Kidney (tissue), 14 donors: ENCODE results near the gene CORO7. TPM values are rescaled to one million over a fixed set of nuclear protein-coding genes. Genes with fewer than 3 reads are reported as not detected.

Experiments
- DNase-seq, 5 donors: peaks; one replicate each; pipeline ENCODE4 v3.0.0-alpha.2; 2013 to 2020
- FAIRE-seq: peaks from 2 replicates; lab custom pipeline; 2012; peaks lifted over from hg19 to GRCh38; lab: Jason Lieb, UNC
- H3K27ac ChIP-seq, 2 donors: one replicate each; pipeline ENCODE4 v1.7.0; 2013; ENCODE audit warnings: low read depth in 2 of 2, low read length in 2 of 2, inconsistent platforms in 1 of 2
- H3K27me3 ChIP-seq: one replicate; pipeline ENCODE4 v1.7.1; 2013; ENCODE audit warnings: low read length, inconsistent platforms; ENCODE audit not compliant: control insufficient read depth, insufficient read depth
- H3K36me3 ChIP-seq, 3 donors: one replicate each; pipeline versions ENCODE4 v1.7.0 to v1.7.1; 2013; ENCODE audit warnings: low read length in 3 of 3, control low read depth in 1 of 3, inconsistent platforms in 1 of 3; ENCODE audit not compliant: insufficient read depth in 3 of 3, control insufficient read depth in 2 of 3
- H3K4me1 ChIP-seq, 3 donors: one replicate each; pipeline versions ENCODE4 v1.7.0 to v1.7.1; 2013; ENCODE audit warnings: low read length in 3 of 3, inconsistent platforms in 1 of 3, low read depth in 1 of 3; ENCODE audit not compliant: control insufficient read depth in 2 of 3, insufficient read depth in 2 of 3
- H3K4me3 ChIP-seq, 3 donors: one replicate each; pipeline versions ENCODE4 v1.7.0 to v1.8.1; 2013; ENCODE audit warnings: low read length in 3 of 3, control low read depth in 1 of 3, inconsistent platforms in 1 of 3
- H3K9ac ChIP-seq, 3 donors: one replicate each; pipeline versions ENCODE4 v1.7.0 to v1.7.1; 2013; ENCODE audit warnings: low read length in 3 of 3, control low read depth in 1 of 3, inconsistent platforms in 1 of 3
- H3K9me3 ChIP-seq, 3 donors: one replicate each; pipeline versions ENCODE4 v1.7.0 to v1.7.1; 2013; ENCODE audit warnings: low read length in 3 of 3, control low read depth in 1 of 3, inconsistent platforms in 1 of 3; ENCODE audit not compliant: control insufficient read depth in 2 of 3, insufficient read depth in 1 of 3
- CTCF ChIP-seq: IDR thresholded peaks from 3 replicates; pipeline ENCODE4 v1.5.1; 2012; ENCODE audit warnings: mild to moderate bottlenecking, moderate library complexity, borderline replicate concordance; ENCODE audit not compliant: insufficient read depth; ENCODE audit errors: extremely low read depth
- intact Hi-C: fragments of 100-400 bp; cut with DNase I; formaldehyde crosslinking; loops from one replicate; pipeline ENCODE4 v1.11.1; 2022
- polyA plus RNA-seq: library from polyadenylated mRNA; stranded (reverse); fragments of 350-450 nt; fragmentation: Illumina TruSeq; extraction: RNeasy Lipid Tissue Mini Kit (QIAGEN cat#74804); gene quantifications from one replicate; pipeline ENCODE4 v1.2.3, GENCODE V29; 2014; ENCODE audit warnings: low read depth, low replicate concordance; ENCODE audit not compliant: insufficient read depth
- total RNA-seq: library from RNA; stranded (reverse); fragmentation: NEBNext Ultra II Directional; extraction: Animal tissue kit (Norgen Biotek cat#: 25700); gene quantifications from one replicate; pipeline ENCODE4 v1.2.1, GENCODE V29; 2021
- donor health status: control.
- donor health status: control.
- donor health status: control.
- donor health status: control.
- donor health status: control.
- donor health status: DM: yes; HTN: yes; CAD: no.
- donor health status: Normal renal cell carcinoma (clear cell type).

Gene CORO7
- total and polyA plus RNA-seq, 2 donors from 2014 or later: 9.8 to 50.1 TPM

GRCh38 chr16:4318451-4318910 is 97.9 kb downstream of the CORO7 start:
- H3K4me3 ChIP-seq: peak overlapping the region in 2 of 3 donors; percentile 52 to 82
- H3K27me3 ChIP-seq: no peaks in the 10 kb centered on the region
- no peaks in the 10 kb centered on the region for H3K9me3 ChIP-seq
- intact Hi-C loops: no loop called here
- no peaks in the 10 kb centered on the region for H3K36me3 ChIP-seq
- H3K4me1 ChIP-seq: peaks cover 0 to 69% (median 51%) of the 10 kb centered on the region in 3 donors
- TF ChIP-seq CTCF: no peak
- FAIRE-seq (no peak), DNase-seq (peak in 3 of 5 donors; percentile 12 to 62 (median 31))
- peak overlapping the region in 1 of 3 donors; percentile 84 for H3K9ac ChIP-seq
- H3K27ac ChIP-seq: peak overlapping the region; percentile 90 to 93

GRCh38 chr16:4317532-4318450 is 98.6 kb downstream of the CORO7 start:
- peaks cover 0 to 63% (median 46%) of the 10 kb centered on the region in 3 donors for H3K4me1 ChIP-seq
- no peak for TF ChIP-seq CTCF
- H3K4me3 ChIP-seq: peak overlapping the region in 2 of 3 donors; percentile 52 to 82
- H3K9ac ChIP-seq: peak overlapping the region in 2 of 3 donors; percentile 80 to 84
- no peaks in the 10 kb centered on the region for H3K27me3 ChIP-seq
- no peaks in the 10 kb centered on the region for H3K9me3 ChIP-seq
- DNase-seq (peak in 4 of 5 donors; percentile 25 to 84 (median 66)), FAIRE-seq (no peak)
- H3K27ac ChIP-seq: peak overlapping the region; percentile 90 to 93
- H3K36me3 ChIP-seq: no peaks in the 10 kb centered on the region
- intact Hi-C loops: no loop called here

GRCh38 chr16:4316864-4317531 is 99.4 kb downstream of the CORO7 start:
- no peak for TF ChIP-seq CTCF
- no peaks in the 10 kb centered on the region for H3K36me3 ChIP-seq
- FAIRE-seq (no peak), DNase-seq (peak in 2 of 5 donors; percentile 40 to 92)
- peak overlapping the region in 2 of 3 donors; percentile 80 to 84 for H3K9ac ChIP-seq
- H3K4me3 ChIP-seq: peak overlapping the region; percentile 48 to 82 (median 52)
- intact Hi-C loops: no loop called here
- H3K9me3 ChIP-seq: no peaks in the 10 kb centered on the region
- H3K27ac ChIP-seq: peak overlapping the region; percentile 90 to 93
- no peaks in the 10 kb centered on the region for H3K27me3 ChIP-seq
- H3K4me1 ChIP-seq: peaks cover 0 to 56% (median 42%) of the 10 kb centered on the region in 3 donors
